K562 (cell line): Measurements from ENCODE around the gene GNA15. TPM values are rescaled to one million over a fixed set of nuclear protein-coding genes. Genes with fewer than 3 reads are reported as not detected.
A peak's percentile ranks its signal among the peaks of the same experiment; 100 is the strongest.

Experiments used
- CBFA2T3 ChIP-seq: fragments of 450-650 bp; IDR thresholded peaks from 2 replicates; pipeline ENCODE4 v1.6.1; 2017
- CTBP1 ChIP-seq: fragments of 450-650 bp; IDR thresholded peaks from 2 replicates; pipeline ENCODE4 v1.6.1; 2016; ENCODE audit warnings: borderline replicate concordance
- DPF2 ChIP-seq: fragments of 450-650 bp; IDR thresholded peaks from 2 replicates; pipeline ENCODE4 v1.6.1; 2016
- NCOR1 ChIP-seq: fragments of 450-650 bp; IDR thresholded peaks from 2 replicates; pipeline ENCODE4 v1.6.1; 2016; ENCODE audit warnings: mild to moderate bottlenecking, moderate library complexity
- POLR2AphosphoS5 ChIP-seq: IDR thresholded peaks from 2 replicates; pipeline ENCODE4 v1.6.1; 2011; ENCODE audit warnings: mild to moderate bottlenecking, low read depth, low read length, moderate library complexity; ENCODE audit not compliant: control insufficient read depth, insufficient read depth
- RCOR1 ChIP-seq, 2 experiments: IDR thresholded peaks; 2 replicates each; pipeline ENCODE4 v1.6.1; 2012; ENCODE audit warnings: low read depth in 2 of 2, low read length in 2 of 2, borderline replicate concordance in 1 of 2, improper control_type of control experiment in 1 of 2
- VEZF1 ChIP-seq: fragments of 200-800 bp; sonication (Bioruptor generic); IDR thresholded peaks from 2 replicates; pipeline ENCODE4 v1.6.1; 2017; ENCODE audit warnings: missing genetic modification characterization, missing compliant biosample characterization
- ZBTB2 ChIP-seq: fragments of 450-650 bp; IDR thresholded peaks from 2 replicates; pipeline ENCODE4 v1.6.1; 2016; ENCODE audit warnings: antibody characterized with exemption
- ZNF639 ChIP-seq, 2 experiments: fragments of 200-800 bp in 1 of 2; sonication (Bioruptor generic) in 1 of 2; sonication (generic) in 1 of 2; formaldehyde crosslinking in 1 of 2; IDR thresholded peaks in 1 of 2; conservative IDR thresholded peaks in 1 of 2; 2 replicates each; pipeline versions ENCODE4 v1.5.0 to v1.6.1; 2016 to 2020; ENCODE audit warnings: missing compliant biosample characterization in 1 of 2, missing genetic modification characterization in 1 of 2, missing genetic modification reagents in 1 of 2
- polyA plus RNA-seq, 8 experiments: library from polyadenylated mRNA; depleted of rRNA in 4 of 8; stranded (reverse) in 5 of 8; unstranded in 3 of 8; fragments of >200 nt; fragmentation: Nextera tagmentation in 2 of 8; fragmentation: Illumina TruSeq in 1 of 8; extraction: Ambion mirVana in 2 of 8; extraction: Trizol in 1 of 8; gene quantifications; 2 replicates each; pipeline versions ENCODE4 v1.2.1 to v1.2.3, GENCODE V29; 2011 to 2014; ENCODE audit warnings: inconsistent platforms in 1 of 8, missing spikeins in 1 of 8
- total RNA-seq, 7 experiments: library from RNA; depleted of rRNA in 6 of 7; stranded (reverse); fragments of >200 nt in 6 of 7; fragmentation: Illumina TruSeq in 2 of 7; extraction: Trizol in 2 of 7; gene quantifications; 2 replicates each; pipeline versions ENCODE4 v1.2.1 to v1.2.3, GENCODE V29; 2011 to 2021; ENCODE audit warnings: low replicate concordance in 1 of 7

The GNA15 gene
- total and polyA plus RNA-seq, 9 of the 15 experiments (the other 6 are each of a cell fraction or from before 2014, with no cell fraction given): 0.03 to 0.24 (median 0.11) TPM; not detected in 1

- TF ChIP-seq VEZF1 (CRISPR knock-in tag) (peak; percentile 31; the same call in 1 of the 2 replicates), DPF2 (peak; percentile 80), NCOR1 (peak; percentile 73), ZNF639 (CRISPR knock-in tag; conservative IDR thresholded peaks at IDR 0.05 in 1 of 2, IDR thresholded peaks at IDR 0.05 in 1 of 2) (peak in 1 of 2 experiments; percentile 40; a peak in 1 of 4 replicates), POLR2AphosphoS5 (peak; percentile 25; the same call in 1 of the 2 replicates), RCOR1 (IDR thresholded peaks at IDR 0.05; ENCODE audit: borderline replicate concordance in 1 of 2, low read depth in 2 of 2, low read length in 2 of 2) (peak in 1 of 2 experiments; percentile 35; a peak in 1 of 4 replicates), CBFA2T3 (peak; percentile 88), ZBTB2 (0 out of 2 replicates have a peak, but pooled peaks have one; percentile 38), CTBP1 (peak; percentile 46; the same call in 1 of the 2 replicates)
Measured at GRCh38 chr19:3089299-3089855, 46.5 kb upstream of the GNA15 start (continued).
